Activated B cell treated with CpG ODN at 0.5 μM for 24 hours (primary cell): ENCODE data around the gene GLRA1. TPM values are rescaled to one million over a fixed set of nuclear protein-coding genes. Genes with fewer than 3 reads are reported as not detected.

Source experiments
- ATAC-seq: fragments of 200-7000 bp; cut with Tn5 transposase; one replicate; pipeline ENCODE4 v1.10.0; 2021; ENCODE audit warnings: low read depth, mild to moderate bottlenecking, moderate library complexity
- CTCF ChIA-PET: fragments of 350-600 bp; sonication (Branson Sonifier 250); formaldehyde crosslinking; loops from one replicate; lab custom pipeline; 2021; ENCODE audit warnings: antibody characterized with exemption; lab: Charles Lee
- POLR2A ChIA-PET: fragments of 350-600 bp; sonication (Branson Sonifier 250); formaldehyde crosslinking; loops from one replicate; lab custom pipeline; 2021; ENCODE audit warnings: antibody characterized with exemption; lab: Charles Lee
- DNase-seq: peaks from one replicate; pipeline ENCODE4 v3.0.0; 2022
- H3K27ac Mint-ChIP-seq: one replicate; pipeline ENCODE4 v1.8.0; 2020; ENCODE audit warnings: mixed read lengths
- H3K27me3 Mint-ChIP-seq: one replicate; pipeline ENCODE4 v1.8.0; 2021; ENCODE audit warnings: mixed read lengths
- H3K36me3 Mint-ChIP-seq: one replicate; pipeline ENCODE4 v1.8.0; 2021; ENCODE audit warnings: low read depth, mixed read lengths
- H3K4me1 Mint-ChIP-seq: one replicate; pipeline ENCODE4 v1.8.0; 2021; ENCODE audit warnings: mixed read lengths
- H3K4me3 Mint-ChIP-seq: one replicate; pipeline ENCODE4 v1.8.0; 2020; ENCODE audit warnings: mild to moderate bottlenecking, mixed read lengths
- H3K9me3 Mint-ChIP-seq: one replicate; pipeline ENCODE4 v1.8.0; 2020; ENCODE audit warnings: mixed read lengths
- intact Hi-C: fragments of 100-400 bp; cut with micrococcal nuclease; formaldehyde crosslinking; loops from one replicate; pipeline ENCODE4 v1.15.1; 2024
- total RNA-seq: library from RNA; stranded (reverse); gene quantifications from 2 replicates; pipeline ENCODE4 v1.2.3, GENCODE V29; 2022
- TF ChIP-seq, protein P1 (sequence below): fragments of 200-600 bp; IDR thresholded peaks from one replicate; pipeline ENCODE4 v1.8.0; 2022; ENCODE audit warnings: antibody characterized with exemption, mild to moderate bottlenecking

Gene GLRA1
- total RNA-seq, 1 donor from 2014 or later = not detected

DNA sequence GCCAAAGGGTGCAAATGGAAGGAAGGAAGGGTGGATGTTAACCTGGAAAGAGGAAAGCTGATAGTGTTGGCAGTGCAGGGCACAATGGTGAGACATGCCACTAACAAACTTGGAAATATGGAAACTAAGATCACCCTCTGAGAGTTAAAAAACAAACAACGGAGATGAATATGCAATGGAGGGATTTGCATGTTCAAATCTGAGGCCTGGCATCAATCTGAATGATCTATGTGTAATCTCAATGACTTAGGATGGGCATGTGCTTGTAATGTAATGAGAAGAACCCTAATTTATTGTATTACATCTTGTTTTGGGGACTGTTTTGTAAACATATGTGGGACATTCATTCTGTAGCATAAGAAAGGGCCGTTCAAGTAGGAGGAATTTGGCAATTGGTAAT, 54.4 kb downstream of the GLRA1 start:
- Mint-ChIP-seq H3K27ac (no peak overlapping the region), H3K9me3 (no peaks in the 10 kb centered on the region), H3K27me3 (peaks cover 2% of the 10 kb centered on the region), H3K4me3 (no peak overlapping the region), H3K4me1 (no peaks in the 10 kb centered on the region), H3K36me3 (no peaks in the 10 kb centered on the region)
- TF ChIP-seq, protein P1, sequence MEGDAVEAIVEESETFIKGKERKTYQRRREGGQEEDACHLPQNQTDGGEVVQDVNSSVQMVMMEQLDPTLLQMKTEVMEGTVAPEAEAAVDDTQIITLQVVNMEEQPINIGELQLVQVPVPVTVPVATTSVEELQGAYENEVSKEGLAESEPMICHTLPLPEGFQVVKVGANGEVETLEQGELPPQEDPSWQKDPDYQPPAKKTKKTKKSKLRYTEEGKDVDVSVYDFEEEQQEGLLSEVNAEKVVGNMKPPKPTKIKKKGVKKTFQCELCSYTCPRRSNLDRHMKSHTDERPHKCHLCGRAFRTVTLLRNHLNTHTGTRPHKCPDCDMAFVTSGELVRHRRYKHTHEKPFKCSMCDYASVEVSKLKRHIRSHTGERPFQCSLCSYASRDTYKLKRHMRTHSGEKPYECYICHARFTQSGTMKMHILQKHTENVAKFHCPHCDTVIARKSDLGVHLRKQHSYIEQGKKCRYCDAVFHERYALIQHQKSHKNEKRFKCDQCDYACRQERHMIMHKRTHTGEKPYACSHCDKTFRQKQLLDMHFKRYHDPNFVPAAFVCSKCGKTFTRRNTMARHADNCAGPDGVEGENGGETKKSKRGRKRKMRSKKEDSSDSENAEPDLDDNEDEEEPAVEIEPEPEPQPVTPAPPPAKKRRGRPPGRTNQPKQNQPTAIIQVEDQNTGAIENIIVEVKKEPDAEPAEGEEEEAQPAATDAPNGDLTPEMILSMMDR = no peak
- ChIA-PET POLR2A (no interaction called here), CTCF (no interaction called here)
- DNase-seq (no peak), ATAC-seq (no peak)
- intact Hi-C loops = no loop called here

DNA sequence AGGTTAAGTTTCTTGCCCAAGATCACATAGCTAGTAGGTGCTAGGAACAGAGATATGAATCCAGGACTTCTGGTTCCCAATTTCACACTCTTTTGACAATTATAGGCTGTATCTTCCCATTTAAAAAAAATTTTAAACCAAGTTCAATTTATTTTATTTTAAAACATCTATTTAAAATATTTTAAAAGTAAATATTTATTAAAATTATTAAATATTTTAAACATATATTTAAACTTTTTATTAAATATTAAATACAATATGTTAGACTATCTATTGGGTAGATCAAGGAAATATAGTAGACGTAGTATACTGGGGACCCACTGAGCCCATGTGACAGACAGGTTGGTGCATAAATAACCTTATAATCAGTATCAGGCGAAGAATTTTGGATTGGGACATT, 54.8 kb downstream of the GLRA1 start:
- H3K27me3 Mint-ChIP-seq = peaks cover 2% of the 10 kb centered on the region
- no peaks in the 10 kb centered on the region for H3K9me3 Mint-ChIP-seq
- CTCF ChIA-PET = no interaction called here
- H3K4me3 Mint-ChIP-seq = no peak overlapping the region
- TF ChIP-seq, protein P1 = no peak
- intact Hi-C loops = no loop called here
- H3K36me3 Mint-ChIP-seq = no peaks in the 10 kb centered on the region
- no peak for DNase-seq
- no peak for ATAC-seq
- H3K4me1 Mint-ChIP-seq = no peaks in the 10 kb centered on the region
- H3K27ac Mint-ChIP-seq = no peak overlapping the region
- POLR2A ChIA-PET = no interaction called here

DNA sequence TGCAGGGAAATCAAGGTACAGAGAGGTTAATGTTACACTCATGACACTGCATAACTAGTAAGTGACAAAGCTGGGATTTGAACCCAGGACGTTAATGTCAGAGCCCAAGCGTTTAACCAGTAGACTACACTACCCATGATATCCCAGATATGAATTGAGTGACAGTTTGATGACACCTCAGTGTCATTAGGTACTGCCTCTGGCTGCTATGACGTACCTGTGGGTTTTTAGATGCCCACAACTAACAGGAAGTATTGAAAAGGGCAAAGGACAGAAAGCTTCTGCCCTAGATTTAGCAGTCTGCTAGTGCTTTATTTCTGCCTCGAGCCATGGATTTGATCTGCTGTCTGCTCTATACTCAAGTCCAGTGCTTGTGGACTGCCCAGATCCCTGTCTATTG, 56.2 kb downstream of the GLRA1 start:
- Mint-ChIP-seq H3K27ac (no peak overlapping the region), H3K4me3 (no peak overlapping the region), H3K9me3 (no peaks in the 10 kb centered on the region), H3K27me3 (peaks cover 2% of the 10 kb centered on the region), H3K4me1 (no peaks in the 10 kb centered on the region), H3K36me3 (no peaks in the 10 kb centered on the region)
- intact Hi-C loops = no loop called here
- CTCF ChIA-PET = no interaction called here
- DNase-seq (no peak), ATAC-seq (no peak)
- TF ChIP-seq, protein P1 = no peak
- POLR2A ChIA-PET = no interaction called here

DNA sequence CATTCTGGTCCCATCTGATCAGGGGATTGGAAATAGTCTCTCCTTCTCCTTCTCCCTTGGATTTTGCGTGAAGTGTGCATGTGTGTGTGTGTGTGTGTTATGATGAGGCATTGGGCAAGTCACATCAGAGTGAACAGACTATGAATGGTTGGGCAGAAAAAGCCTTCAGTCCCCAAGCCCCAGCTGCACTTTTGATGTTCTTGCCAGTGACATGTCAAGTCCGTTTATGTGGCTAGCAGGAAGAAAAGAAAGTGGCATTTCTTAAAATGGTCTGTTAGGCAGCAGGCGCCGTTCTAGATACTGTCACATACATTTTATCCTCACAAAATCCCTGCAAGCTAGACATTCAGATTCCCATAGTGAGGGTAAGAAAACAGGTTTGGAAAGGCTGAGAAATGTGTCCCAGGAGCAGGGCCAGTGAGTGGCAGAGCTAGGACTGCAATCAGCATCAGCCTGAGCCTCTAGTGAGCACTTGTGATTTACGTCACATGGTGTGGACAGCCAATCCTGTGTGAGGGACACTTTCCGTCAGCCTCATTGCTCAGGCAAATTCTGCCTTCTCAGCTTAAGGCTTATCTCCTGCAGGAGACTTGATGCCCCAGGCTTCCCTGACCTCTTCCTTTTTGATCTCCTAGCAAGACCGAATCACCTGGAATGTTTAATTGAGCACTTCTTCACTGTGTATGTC, 60.4 kb downstream of the GLRA1 start:
- no peak for DNase-seq
- peaks cover 2% of the 10 kb centered on the region for H3K27me3 Mint-ChIP-seq
- POLR2A ChIA-PET = no interaction called here
- intact Hi-C loops = no loop called here
- CTCF ChIA-PET = no interaction called here
- H3K4me3 Mint-ChIP-seq = no peak overlapping the region
- no peak overlapping the region for H3K27ac Mint-ChIP-seq
- TF ChIP-seq, protein P1 = no peak
- no peaks in the 10 kb centered on the region for H3K9me3 Mint-ChIP-seq
- H3K4me1 Mint-ChIP-seq = no peaks in the 10 kb centered on the region
- ATAC-seq = no peak
- H3K36me3 Mint-ChIP-seq = no peaks in the 10 kb centered on the region

DNA sequence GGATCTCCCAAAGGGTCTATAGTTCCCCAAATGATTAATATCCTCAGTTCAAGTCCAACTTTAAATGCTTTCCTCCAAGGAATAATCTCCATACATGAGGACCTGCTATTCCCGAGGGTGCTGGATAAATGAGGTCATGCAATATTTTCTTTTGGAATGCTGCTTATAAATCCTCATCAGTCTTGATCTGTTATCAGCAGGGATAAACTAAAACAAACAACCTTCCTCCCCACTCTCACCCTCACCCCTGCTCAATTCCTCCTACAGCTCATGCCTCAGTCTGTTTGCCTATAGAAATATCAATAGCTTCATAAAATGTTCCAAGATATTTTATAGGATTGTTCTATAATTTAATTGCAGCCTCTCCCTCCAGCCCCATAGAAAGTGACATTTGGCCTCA, 61.1 kb downstream of the GLRA1 start:
- Mint-ChIP-seq H3K27ac (no peak overlapping the region), H3K9me3 (no peaks in the 10 kb centered on the region), H3K27me3 (peaks cover 2% of the 10 kb centered on the region), H3K4me1 (no peaks in the 10 kb centered on the region), H3K4me3 (no peak overlapping the region), H3K36me3 (no peaks in the 10 kb centered on the region)
- TF ChIP-seq, protein P1 = no peak
- ATAC-seq (no peak), DNase-seq (no peak)
- intact Hi-C loops = no loop called here
- POLR2A ChIA-PET = no interaction called here
- CTCF ChIA-PET = no interaction called here
